ENCODE measurements around the gene STK17A. TPM values are rescaled to one million over a fixed set of nuclear protein-coding genes. Genes with fewer than 3 reads are reported as not detected.

Gene STK17A
- polyA plus RNA-seq, 3 donors = 2.8 to 14.1 (median 9.5) TPM

GRCh38 chr7:43604251-43604650 lies 21.3 kb downstream of the STK17A start:
- peaks cover 32 to 36% of the 10 kb centered on the region in 2 donors for H3K36me3 Mint-ChIP-seq
- Histone ChIP-seq H3K27ac (ENCODE audit: low read depth in 1 of 2, low read length in 2 of 2) (no peak overlapping the region), H3K4me2 (replicated peaks; ENCODE audit: extremely low read depth, low read length, poor library complexity, severe bottlenecking) (no peak overlapping the region), H3K4me3 (replicated peaks in 1 of 3; ENCODE audit: low read depth in 2 of 3, low read length in 3 of 3) (no peak overlapping the region), H3K9me3 (replicated peaks in 1 of 2; ENCODE audit: control insufficient read depth in 1 of 2, insufficient read depth in 1 of 2, low read length in 2 of 2) (no peaks in the 10 kb centered on the region), H3K36me3 (replicated peaks in 1 of 2; ENCODE audit: control insufficient read depth in 1 of 2, insufficient read depth in 2 of 2, low read length in 2 of 2) (peaks cover 9 to 23% of the 10 kb centered on the region in 2 donors), H3K4me1 (ENCODE audit: control insufficient read depth in 1 of 2, insufficient read depth in 2 of 2, low read length in 2 of 2) (no peaks in the 10 kb centered on the region), H2AFZ (ENCODE audit: insufficient read depth, low read depth, low read length, poor library complexity, severe bottlenecking) (no peak overlapping the region), H3K79me2 (ENCODE audit: insufficient read depth, low read length) (no peaks in the 10 kb centered on the region), H4K20me1 (ENCODE audit: insufficient read depth, low read length) (no peaks in the 10 kb centered on the region), H3K27me3 (ENCODE audit: control insufficient read depth in 2 of 2, insufficient read depth in 2 of 2, low read length in 2 of 2) (no peaks in the 10 kb centered on the region), H3K9ac (ENCODE audit: insufficient read depth, low read length, poor library complexity, severe bottlenecking) (no peak overlapping the region)
- WGBS (ENCODE audit: insufficient coverage) = no CpG with 5 or more reads among the region's 1 CpG
- intact Hi-C loops (cut with micrococcal nuclease) = no loop called here
- no peak for TF ChIP-seq CTCF (IDR thresholded peaks at IDR 0.05)
- DNase-seq = no peak
- no peaks in the 10 kb centered on the region for H3K4me1 Mint-ChIP-seq
- peaks cover 0 to 7% (median 0%) of the 10 kb centered on the region in 7 donors for H3K9me3 Mint-ChIP-seq
- no peak overlapping the region for H3K27ac Mint-ChIP-seq
- no peaks in the 10 kb centered on the region for H3K27me3 Mint-ChIP-seq (ENCODE audit: low read depth in 3 of 3)
- no peak overlapping the region for H3K4me3 Mint-ChIP-seq

GRCh38 chr7:43609097-43609496 lies 26.2 kb downstream of the STK17A start:
- Mint-ChIP-seq H3K9me3 (peaks cover 0 to 7% (median 1%) of the 10 kb centered on the region in 7 donors), H3K4me3 (no peak overlapping the region), H3K36me3 (peaks cover 38 to 60% of the 10 kb centered on the region in 2 donors), H3K27ac (no peak overlapping the region), H3K27me3 (ENCODE audit: low read depth in 3 of 3) (no peaks in the 10 kb centered on the region), H3K4me1 (no peaks in the 10 kb centered on the region)
- no peak overlapping the region for H3K4me2 ChIP-seq (replicated peaks; ENCODE audit: extremely low read depth, low read length, poor library complexity, severe bottlenecking)
- no peak overlapping the region for H3K27ac ChIP-seq (ENCODE audit: low read depth in 1 of 2, low read length in 2 of 2)
- no peaks in the 10 kb centered on the region for H3K9me3 ChIP-seq (replicated peaks in 1 of 2; ENCODE audit: control insufficient read depth in 1 of 2, insufficient read depth in 1 of 2, low read length in 2 of 2)
- no peak for DNase-seq
- H4K20me1 ChIP-seq (ENCODE audit: insufficient read depth, low read length) = no peaks in the 10 kb centered on the region
- WGBS (ENCODE audit: insufficient coverage) = 100% methylated on average over 1 of the region's 2 CpGs
- H3K4me1 ChIP-seq (ENCODE audit: control insufficient read depth in 1 of 2, insufficient read depth in 2 of 2, low read length in 2 of 2) = no peaks in the 10 kb centered on the region
- H3K4me3 ChIP-seq (replicated peaks in 1 of 3; ENCODE audit: low read depth in 2 of 3, low read length in 3 of 3) = no peak overlapping the region
- no peak for TF ChIP-seq CTCF (IDR thresholded peaks at IDR 0.05)
- no peaks in the 10 kb centered on the region for H3K79me2 ChIP-seq (ENCODE audit: insufficient read depth, low read length)
- peaks cover 23 to 46% of the 10 kb centered on the region in 2 donors for H3K36me3 ChIP-seq (replicated peaks in 1 of 2; ENCODE audit: control insufficient read depth in 1 of 2, insufficient read depth in 2 of 2, low read length in 2 of 2)
- no peak overlapping the region for H3K9ac ChIP-seq (ENCODE audit: insufficient read depth, low read length, poor library complexity, severe bottlenecking)
- no peak overlapping the region for H2AFZ ChIP-seq (ENCODE audit: insufficient read depth, low read depth, low read length, poor library complexity, severe bottlenecking)
- H3K27me3 ChIP-seq (ENCODE audit: control insufficient read depth in 2 of 2, insufficient read depth in 2 of 2, low read length in 2 of 2) = no peaks in the 10 kb centered on the region
- intact Hi-C loops (cut with micrococcal nuclease) = no loop called here

Data from CD14-positive monocyte (primary cell).